D721Med (cell line): ENCODE results near the gene RPS10.
"Not testable (repeated sequence)": the region's sequence is repeated elsewhere in the genome, so short reads cannot be mapped to it uniquely, and the experiment has no call there.

ENCODE experiments used
- DNase-seq: peaks from one replicate; pipeline ENCODE4 v3.0.0; 2011; ENCODE audit warnings: low spot score; ENCODE audit not compliant: insufficient read length
- FAIRE-seq: peaks from 2 replicates; lab custom pipeline; 2011; peaks lifted over from hg19 to GRCh38; lab: Jason Lieb, UNC
- TF ChIP-seq, protein P1 (sequence below): IDR thresholded peaks from 2 replicates; pipeline ENCODE4 v1.5.1; 2012; ENCODE audit warnings: mild to moderate bottlenecking, control low read depth; ENCODE audit not compliant: insufficient read depth; ENCODE audit errors: missing control alignments

RPS10 gene

DNA sequence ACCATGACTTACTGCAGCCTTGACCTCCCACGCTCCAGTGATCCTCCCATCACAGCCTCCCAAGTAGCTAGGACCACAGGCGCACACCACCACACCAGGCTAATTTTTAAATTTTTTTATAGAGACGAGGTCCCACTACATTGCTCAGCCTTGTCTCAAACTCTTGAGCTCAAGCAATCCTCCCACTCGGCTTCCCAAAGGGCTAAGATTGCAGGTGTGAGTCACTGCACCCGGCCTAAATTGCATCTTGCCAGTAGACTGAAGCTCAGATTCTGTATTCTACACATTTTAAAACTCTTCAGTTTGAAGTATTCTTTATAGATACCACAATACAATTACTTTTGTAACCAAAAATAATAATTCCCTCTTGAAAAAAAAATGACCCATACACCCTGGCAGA, 44.8 kb downstream of the RPS10 start:
- TF ChIP-seq, protein P1, sequence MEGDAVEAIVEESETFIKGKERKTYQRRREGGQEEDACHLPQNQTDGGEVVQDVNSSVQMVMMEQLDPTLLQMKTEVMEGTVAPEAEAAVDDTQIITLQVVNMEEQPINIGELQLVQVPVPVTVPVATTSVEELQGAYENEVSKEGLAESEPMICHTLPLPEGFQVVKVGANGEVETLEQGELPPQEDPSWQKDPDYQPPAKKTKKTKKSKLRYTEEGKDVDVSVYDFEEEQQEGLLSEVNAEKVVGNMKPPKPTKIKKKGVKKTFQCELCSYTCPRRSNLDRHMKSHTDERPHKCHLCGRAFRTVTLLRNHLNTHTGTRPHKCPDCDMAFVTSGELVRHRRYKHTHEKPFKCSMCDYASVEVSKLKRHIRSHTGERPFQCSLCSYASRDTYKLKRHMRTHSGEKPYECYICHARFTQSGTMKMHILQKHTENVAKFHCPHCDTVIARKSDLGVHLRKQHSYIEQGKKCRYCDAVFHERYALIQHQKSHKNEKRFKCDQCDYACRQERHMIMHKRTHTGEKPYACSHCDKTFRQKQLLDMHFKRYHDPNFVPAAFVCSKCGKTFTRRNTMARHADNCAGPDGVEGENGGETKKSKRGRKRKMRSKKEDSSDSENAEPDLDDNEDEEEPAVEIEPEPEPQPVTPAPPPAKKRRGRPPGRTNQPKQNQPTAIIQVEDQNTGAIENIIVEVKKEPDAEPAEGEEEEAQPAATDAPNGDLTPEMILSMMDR: no peak
- FAIRE-seq: no peak

DNA sequence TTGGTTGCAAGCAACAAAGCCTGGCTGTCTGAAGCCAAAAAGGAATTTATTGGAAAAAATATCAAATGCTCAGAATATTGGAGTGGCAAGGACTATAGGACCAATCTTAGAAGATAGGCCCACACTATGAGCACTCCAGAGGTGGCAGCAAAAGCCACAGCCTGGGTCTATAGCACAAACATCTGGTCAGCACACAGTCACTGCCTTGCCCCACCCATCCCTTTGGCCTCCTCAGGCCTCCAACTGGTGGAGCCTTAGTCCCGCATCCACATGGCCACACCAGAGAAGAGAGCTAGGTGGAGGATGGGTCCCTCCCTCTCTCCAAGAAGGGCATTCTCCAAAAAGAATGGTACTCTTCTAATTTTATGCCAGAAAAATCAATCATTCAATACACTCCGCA, 47.4 kb downstream of the RPS10 start:
- no peak for DNase-seq
- no peak for FAIRE-seq
- TF ChIP-seq, protein P1: no peak

More for the DNA sequence above, 44.8 kb downstream of the RPS10 start:
- DNase-seq: no peak

DNA sequence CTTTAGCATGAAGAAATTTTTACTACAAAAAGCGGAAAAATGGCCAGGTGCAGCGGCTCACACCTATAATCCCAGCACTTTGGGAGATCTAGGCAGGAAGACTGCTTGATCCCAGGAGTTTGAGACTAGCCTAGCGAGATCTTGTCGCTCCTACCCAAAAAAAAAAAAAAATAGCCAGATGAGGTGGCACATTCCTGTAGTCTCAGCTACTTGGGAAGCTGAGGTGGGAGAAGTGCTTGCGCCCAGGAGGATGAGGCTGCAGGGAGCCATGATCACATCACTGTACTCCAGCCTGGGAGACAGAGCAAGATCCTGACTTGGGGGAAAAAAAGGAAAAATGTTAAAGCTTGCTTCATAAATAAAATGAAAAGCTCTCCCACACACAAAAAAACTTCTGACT, 47.9 kb downstream of the RPS10 start:
- DNase-seq: no peak
- FAIRE-seq: no peak
- TF ChIP-seq, protein P1: no peak

DNA sequence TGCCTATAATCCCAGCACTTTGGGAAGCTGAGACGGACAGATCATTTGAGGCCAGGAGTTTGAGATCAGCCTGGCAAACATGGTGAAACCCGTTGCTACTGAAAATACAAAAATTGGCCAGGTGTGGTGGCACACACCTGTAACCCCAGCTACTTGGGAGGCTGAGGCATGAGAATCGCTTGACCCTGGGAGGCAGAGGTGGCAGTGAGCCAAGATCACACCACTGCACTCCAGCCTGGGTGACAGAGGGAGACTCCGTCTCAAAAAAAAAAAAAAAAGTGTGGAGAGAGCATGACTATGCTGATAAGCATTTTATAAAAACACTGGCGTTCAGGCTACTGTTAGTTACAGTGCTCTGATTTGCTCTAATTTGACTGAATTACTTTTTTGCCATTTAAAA, 48.3 kb downstream of the RPS10 start:
- DNase-seq, FAIRE-seq: not testable (repeated sequence)

DNA sequence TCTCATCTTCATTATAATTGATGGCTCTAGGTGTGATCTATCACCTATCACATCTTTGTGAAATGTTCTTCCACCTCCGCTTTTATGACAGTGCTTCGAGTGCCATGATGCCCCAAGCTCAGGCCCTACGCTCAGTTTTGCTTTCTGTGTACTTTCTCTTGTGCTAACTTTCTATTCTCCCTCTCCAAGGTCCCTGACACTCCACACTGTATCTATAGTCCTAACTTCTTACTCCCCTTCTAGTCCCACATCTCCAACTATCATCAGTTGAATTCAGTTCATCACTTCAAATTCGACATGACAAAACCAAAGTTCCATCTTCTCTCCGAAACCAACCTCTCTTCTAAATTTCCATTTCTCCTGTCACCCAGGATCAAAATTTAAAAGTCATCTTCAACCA, 50.0 kb downstream of the RPS10 start:
- no peak for FAIRE-seq
- DNase-seq: no peak
- TF ChIP-seq, protein P1: no peak

DNA sequence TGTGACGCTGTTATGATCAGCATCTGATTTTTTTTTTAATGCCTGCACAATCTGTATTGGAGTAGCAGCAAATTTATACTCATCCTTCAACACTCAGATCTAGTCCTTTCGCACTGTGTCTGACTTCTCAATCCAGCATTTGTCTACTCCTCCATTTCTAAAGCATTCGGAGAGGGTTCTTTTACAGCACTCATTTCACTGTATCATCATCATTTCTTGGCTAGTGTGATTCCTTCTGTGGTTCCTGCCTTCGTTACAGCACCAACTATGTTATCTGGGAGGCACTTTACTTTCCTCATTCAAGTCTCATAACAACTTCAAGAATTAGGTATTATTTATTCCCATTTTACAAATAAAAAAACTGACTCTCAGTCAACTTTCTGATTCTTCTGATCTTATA, 51.4 kb downstream of the RPS10 start:
- no peak for FAIRE-seq
- TF ChIP-seq, protein P1: no peak

DNA sequence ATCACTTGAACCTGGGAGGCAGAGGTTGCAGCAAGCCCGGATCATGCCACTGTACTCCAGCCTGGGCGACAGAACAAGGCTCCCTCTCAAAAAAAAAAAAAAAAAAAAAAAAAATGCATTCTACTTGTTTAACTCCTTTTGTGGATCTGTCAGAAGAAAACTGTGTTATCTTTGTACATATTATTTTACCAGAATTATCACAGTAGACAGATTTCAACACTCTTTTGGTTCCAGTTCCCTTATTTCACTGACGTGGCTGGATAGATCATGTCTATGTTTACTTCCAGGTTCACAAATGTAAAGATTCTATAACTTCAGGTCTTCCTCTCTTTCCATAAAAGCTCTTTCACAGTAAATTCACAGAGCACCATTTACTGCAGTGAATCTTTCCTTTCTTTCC, 51.8 kb downstream of the RPS10 start:
- no peak for FAIRE-seq
- no peak for DNase-seq
- TF ChIP-seq, protein P1: no peak

More for the DNA sequence above, 51.4 kb downstream of the RPS10 start:
- no peak for DNase-seq

DNA sequence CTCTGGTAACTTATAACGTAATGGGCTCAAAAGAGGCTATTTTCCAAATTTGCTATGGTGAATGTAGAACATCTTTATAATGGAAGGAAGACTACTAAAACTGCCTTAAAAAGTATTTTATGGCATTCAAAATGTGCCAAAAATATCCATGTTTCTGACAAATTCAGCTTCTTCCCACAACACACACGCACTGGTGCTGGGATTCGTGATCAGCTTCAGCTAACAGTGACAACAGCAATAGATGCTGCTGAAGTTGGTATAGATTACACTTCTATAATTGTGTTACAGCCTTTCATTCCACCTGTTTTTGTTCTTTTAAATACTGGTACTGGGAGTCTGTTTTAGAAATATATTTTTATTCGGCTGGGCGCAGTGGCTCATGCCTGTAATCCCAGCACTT, 52.4 kb downstream of the RPS10 start:
- TF ChIP-seq, protein P1: no peak
- no peak for DNase-seq
- FAIRE-seq: no peak

DNA sequence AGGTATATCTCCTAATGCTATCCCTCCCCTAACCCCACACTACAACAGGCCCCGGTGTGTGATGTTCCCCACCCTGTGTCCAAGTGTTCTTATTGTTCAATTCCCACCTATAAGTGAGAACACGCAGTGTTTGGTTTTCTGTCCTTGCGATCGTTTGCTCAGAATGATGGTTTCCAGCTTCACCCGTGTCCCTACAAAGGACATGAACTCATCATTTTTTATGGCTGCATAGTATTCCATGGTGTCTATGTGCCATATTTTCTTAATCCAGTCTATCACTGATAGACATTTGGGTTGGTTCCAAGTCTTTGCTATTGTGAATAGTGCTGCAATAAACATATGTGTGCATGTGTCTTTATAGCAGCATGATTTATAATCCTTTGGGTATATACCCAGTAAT, 54.0 kb downstream of the RPS10 start:
- not testable (repeated sequence) for FAIRE-seq, DNase-seq
